Epithelial cell of proximal tubule (primary cell): ENCODE results near the gene KRTAP5-4. TPM values are rescaled to one million over a fixed set of nuclear protein-coding genes. Genes with fewer than 3 reads are reported as not detected.

Source experiments
- DNase-seq: peaks from one replicate; pipeline ENCODE4 v3.0.0-alpha.2; 2011; ENCODE audit warnings: low read depth
- H3K4me3 ChIP-seq: 2 replicates; pipeline ENCODE4 v1.5.1; 2011; ENCODE audit warnings: low read depth, mild to moderate bottlenecking, low read length
- total RNA-seq: library from RNA; depleted of rRNA; stranded (reverse); fragments of >200 nt; gene quantifications from 2 replicates; pipeline ENCODE4 v1.2.3, GENCODE V29; 2015
- TF ChIP-seq, protein P1 (sequence below): conservative IDR thresholded peaks from 2 replicates; pipeline ENCODE4 v1.5.1; 2012; ENCODE audit warnings: low read depth, mild to moderate bottlenecking, low read length

Gene KRTAP5-4
- total RNA-seq, 1 donor from 2014 or later, result not detected

DNA sequence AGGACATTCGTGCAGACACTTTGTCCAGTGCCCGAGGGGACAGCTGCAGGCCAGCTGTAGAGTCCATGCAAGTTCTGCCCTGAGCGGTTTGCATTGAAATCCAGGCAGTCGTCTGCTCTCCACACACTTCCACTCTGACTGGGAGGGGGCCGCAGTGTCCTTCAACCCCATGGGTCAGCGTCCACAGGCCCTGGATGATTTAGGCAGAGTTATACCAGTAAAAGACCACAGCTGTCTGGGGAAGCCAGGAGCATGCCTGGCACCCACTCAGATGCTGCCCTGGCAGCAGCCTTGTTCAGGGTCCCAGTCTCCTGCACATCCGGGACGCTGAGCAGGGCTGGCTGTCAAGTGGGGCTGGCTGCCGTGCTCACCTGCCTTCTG, 34.1 kb upstream of the KRTAP5-4 start:
- TF ChIP-seq, protein P1, sequence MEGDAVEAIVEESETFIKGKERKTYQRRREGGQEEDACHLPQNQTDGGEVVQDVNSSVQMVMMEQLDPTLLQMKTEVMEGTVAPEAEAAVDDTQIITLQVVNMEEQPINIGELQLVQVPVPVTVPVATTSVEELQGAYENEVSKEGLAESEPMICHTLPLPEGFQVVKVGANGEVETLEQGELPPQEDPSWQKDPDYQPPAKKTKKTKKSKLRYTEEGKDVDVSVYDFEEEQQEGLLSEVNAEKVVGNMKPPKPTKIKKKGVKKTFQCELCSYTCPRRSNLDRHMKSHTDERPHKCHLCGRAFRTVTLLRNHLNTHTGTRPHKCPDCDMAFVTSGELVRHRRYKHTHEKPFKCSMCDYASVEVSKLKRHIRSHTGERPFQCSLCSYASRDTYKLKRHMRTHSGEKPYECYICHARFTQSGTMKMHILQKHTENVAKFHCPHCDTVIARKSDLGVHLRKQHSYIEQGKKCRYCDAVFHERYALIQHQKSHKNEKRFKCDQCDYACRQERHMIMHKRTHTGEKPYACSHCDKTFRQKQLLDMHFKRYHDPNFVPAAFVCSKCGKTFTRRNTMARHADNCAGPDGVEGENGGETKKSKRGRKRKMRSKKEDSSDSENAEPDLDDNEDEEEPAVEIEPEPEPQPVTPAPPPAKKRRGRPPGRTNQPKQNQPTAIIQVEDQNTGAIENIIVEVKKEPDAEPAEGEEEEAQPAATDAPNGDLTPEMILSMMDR, result no peak
- H3K4me3 ChIP-seq, result no peak overlapping the region
- no peak for DNase-seq

DNA sequence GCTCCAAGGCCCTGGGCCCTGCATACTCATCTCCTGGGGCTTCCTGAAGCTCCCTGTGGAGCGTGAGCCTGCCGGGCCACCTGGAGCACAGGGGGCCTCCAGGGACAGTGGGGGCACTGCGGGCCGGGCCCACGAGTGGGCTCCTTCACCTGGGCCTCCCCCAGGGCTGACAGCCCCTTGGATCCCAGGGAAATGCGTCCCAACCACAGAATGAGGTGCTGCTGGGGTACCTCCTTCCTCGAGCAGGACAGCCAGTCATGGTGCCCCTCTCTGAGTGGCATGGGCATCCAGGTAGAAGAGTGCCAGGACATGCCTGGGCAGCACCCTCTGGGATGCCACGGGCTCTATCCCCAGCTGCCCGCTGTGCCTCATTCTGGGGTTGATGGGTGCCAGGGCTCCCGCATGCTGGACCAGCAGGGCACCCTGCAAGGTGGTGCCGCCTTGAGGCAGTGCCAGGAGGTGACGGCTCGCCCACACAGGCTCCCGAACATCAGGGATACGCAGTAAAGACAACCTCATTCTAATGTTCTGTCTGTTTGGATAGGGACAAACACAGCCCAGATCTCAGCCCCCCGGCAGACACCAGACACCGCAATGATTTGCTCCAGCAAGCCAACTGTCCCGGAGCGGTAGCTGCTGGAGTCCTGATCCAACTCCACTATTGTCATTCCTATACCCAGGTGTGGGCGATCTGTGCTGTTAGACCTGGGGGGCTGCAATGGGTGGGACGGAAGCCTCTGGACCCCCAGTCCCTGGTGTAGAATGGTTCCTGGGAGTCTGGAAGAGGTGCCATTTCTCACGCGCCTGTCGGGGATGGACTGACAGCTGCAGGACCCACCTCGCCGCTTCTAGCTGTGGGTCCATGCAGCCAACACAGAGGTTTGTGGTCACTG, 33.5 kb upstream of the KRTAP5-4 start:
- TF ChIP-seq, protein P1, result no peak
- DNase-seq, result no peak
- H3K4me3 ChIP-seq, result no peak overlapping the region

DNA sequence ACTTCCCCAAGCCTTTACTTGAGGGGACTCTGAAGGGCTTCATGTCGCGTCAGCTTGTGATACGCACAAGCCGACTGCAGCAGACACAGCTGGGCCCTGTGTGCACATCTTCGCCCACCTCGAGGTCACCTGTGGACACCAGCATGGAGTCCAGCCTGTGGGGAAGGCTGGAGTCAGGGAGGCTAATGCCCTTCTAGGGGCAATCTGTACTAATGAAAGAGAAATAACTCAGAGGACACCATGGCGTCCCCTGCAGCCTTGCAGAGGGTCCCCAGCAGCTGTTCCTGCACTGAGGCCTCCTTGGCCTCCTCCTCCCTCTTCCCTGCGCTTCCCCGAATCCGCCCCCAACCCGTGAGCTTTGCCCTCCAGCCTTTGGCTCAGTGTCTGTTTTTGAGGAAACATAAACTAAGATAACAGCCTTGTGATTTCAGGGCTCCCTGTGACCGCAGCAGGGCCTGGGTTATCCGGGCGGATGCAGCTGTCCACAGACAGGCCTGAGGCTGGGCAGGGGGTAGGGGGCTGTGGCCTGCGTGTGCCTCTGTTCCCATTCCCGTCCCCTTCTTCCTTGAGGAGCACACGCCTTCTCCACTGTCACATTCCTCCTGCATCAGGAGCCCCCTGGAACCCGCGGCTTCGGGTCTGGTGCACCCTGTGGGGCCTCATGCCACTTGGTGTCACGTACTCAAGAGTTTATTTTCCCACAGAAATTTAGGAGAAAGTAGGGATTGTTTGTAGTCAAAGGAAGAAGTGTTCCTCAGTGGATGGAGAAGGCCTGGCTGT, 32.6 kb upstream of the KRTAP5-4 start:
- TF ChIP-seq, protein P1, result no peak
- no peak for DNase-seq
- no peak overlapping the region for H3K4me3 ChIP-seq

DNA sequence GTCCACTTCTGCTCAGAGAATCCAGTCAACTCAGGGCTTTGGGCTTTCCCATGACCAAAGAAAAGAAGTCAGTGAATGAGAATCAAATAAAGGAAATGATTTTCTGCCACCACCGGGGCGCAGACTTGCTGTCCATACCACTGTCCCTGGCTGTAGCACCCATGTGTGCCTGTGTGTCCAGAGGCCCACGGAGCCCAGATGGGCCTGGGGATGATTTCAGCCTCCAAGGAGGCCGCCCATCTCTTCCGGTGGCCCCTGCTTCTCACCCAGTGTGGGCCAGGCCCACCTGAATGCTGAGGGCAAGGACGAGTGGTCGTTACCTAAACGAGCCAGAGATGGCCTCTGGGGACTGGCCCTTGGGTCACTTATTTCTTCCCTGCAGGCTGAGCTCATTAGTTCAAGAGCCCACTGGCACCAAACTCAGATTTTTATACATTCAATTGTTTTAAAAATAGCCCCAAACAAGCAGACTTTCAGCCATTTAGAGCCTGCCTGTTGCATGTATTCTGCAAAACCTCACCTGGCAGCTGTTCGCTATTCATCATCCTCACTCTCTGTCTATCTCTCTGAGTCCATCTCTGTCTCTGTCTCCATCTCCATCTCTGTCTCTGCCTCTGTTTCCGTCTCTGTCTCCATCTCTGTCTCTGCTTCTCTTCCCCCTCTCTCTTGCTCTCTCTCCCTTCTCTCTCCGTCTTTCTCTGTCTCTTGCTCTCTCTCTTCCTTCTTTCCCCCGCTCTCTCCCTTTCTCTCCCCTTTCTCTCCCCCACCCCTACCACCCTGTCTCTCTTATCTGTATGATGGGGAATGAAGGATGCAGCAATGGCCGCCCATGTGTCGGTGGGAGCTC, 31.8 kb upstream of the KRTAP5-4 start:
- no peak for DNase-seq
- no peak overlapping the region for H3K4me3 ChIP-seq
- TF ChIP-seq, protein P1, result no peak

DNA sequence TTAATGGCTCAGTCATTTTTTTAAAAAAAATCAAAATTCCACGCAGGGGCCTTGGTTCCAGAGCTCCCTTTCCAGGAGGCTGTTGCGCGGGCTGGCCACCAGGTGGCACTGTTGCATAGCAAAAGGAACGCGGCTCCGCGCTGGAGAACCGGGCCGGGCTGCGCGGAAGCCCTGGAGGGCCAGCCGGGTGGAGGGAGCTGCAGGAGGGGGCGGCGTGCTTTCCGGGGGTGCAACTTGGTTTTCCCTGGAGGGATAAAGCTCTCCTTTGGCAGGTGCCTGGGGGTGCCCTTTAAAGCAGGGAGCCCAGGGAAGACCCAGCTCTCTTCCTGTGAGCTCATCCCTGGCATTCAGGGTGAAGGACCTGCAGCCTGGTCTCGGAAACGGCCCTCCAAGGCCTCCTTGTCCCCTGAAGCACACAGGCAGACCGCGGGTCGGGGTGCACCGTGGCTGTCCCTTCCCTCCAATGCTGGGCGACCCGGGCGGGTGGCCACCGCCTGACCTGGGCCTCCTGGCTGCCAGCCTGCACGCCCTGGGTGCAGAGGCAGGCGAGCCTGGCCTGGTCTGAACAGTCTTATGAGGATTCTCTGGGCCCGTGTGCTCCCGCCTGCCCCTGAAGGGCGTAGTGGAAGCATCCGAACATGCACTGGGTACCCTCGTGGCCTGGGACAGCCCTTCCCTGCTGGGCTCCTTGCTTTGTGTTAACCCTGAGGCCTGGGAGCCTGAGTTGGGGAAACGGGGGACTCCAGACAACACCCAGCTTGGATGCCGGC, 31.0 kb upstream of the KRTAP5-4 start:
- DNase-seq, result no peak
- TF ChIP-seq, protein P1, result peak; percentile 89

DNA sequence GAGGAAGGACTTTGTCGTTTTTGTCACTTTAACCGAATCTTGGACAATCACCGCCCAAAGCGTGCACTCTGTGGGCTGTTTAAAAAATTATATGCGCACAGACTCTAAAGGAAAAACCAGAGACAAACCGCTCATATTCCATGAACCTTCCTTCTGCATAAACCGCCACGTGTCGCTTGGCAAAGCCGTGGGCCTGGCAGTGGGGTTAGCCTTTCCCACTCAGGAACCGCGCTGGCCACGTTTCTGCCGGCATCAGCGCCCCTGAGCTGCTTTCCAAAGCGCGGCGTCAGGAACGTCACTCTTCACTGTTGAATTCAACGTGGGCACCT, 30.5 kb upstream of the KRTAP5-4 start:
- TF ChIP-seq, protein P1, result no peak
- DNase-seq, result no peak
- H3K4me3 ChIP-seq, result no peak overlapping the region

More for the DNA sequence above, 31.0 kb upstream of the KRTAP5-4 start:
- no peak overlapping the region for H3K4me3 ChIP-seq
